Chondrocyte (in vitro differentiated cells): ENCODE data around the gene NFRKB. TPM values are rescaled to one million over a fixed set of nuclear protein-coding genes. Genes with fewer than 3 reads are reported as not detected.
A peak's percentile ranks its signal among the peaks of the same experiment; 100 is the strongest.

Source experiments
- DNase-seq: peaks from one replicate; pipeline ENCODE4 v3.0.0; 2021; ENCODE audit warnings: mixed read lengths, low spot score
- H3K27ac Mint-ChIP-seq: one replicate; pipeline ENCODE4 v1.8.0; 2021; ENCODE audit warnings: mild to moderate bottlenecking, moderate library complexity, mixed read lengths; ENCODE audit not compliant: unreplicated experiment
- H3K27me3 Mint-ChIP-seq: 2 replicates; pipeline ENCODE4 v1.8.0; 2021; ENCODE audit warnings: low read depth, mixed read lengths
- H3K36me3 Mint-ChIP-seq: 2 replicates; pipeline ENCODE4 v1.8.0; 2021; ENCODE audit warnings: low read depth, mixed read lengths
- H3K4me1 Mint-ChIP-seq: 2 replicates; pipeline ENCODE4 v1.8.0; 2021; ENCODE audit warnings: low read depth, mild to moderate bottlenecking, mixed read lengths
- H3K4me3 Mint-ChIP-seq: one replicate; pipeline ENCODE4 v1.8.0; 2021; ENCODE audit warnings: mild to moderate bottlenecking, moderate library complexity, mixed read lengths; ENCODE audit not compliant: unreplicated experiment
- H3K9me3 Mint-ChIP-seq: 2 replicates; pipeline ENCODE4 v1.8.0; 2021; ENCODE audit warnings: low read depth, mixed read lengths
- total RNA-seq: library from RNA; stranded (reverse); gene quantifications from 3 replicates; pipeline ENCODE4 v1.2.1, GENCODE V29; 2021
- TF ChIP-seq, protein P1 (sequence below): fragments of 200-600 bp; sonication (generic); IDR thresholded peaks from 2 replicates; pipeline ENCODE4 v1.5.0; 2021; ENCODE audit warnings: antibody characterized with exemption, mild to moderate bottlenecking, moderate library complexity

The NFRKB gene
- total RNA-seq, 1 donor from 2014 or later: 21.2 TPM

DNA sequence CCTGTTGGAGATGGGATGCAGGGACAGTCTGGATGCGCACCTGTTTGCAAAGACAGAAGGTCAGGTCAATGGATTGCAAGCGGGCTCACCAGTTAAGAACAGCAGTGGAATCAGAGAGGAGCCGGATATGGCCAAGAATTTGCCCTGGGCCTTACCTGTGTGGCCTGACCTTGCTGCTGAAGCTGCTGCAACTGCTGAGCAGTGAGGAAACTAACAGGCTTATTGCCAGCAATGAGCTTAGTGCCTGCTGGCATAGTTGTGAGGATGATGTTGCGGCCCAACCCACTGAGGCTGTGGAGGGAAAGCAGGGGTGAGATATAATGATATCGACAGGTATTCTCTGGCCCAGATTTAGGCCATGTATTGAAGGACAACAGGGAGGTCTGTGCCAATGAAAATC lies 30.6 kb downstream of the NFRKB start:
- Mint-ChIP-seq H3K4me1 (peaks cover 15% of the 10 kb centered on the region), H3K36me3 (peaks cover 40% of the 10 kb centered on the region)

DNA sequence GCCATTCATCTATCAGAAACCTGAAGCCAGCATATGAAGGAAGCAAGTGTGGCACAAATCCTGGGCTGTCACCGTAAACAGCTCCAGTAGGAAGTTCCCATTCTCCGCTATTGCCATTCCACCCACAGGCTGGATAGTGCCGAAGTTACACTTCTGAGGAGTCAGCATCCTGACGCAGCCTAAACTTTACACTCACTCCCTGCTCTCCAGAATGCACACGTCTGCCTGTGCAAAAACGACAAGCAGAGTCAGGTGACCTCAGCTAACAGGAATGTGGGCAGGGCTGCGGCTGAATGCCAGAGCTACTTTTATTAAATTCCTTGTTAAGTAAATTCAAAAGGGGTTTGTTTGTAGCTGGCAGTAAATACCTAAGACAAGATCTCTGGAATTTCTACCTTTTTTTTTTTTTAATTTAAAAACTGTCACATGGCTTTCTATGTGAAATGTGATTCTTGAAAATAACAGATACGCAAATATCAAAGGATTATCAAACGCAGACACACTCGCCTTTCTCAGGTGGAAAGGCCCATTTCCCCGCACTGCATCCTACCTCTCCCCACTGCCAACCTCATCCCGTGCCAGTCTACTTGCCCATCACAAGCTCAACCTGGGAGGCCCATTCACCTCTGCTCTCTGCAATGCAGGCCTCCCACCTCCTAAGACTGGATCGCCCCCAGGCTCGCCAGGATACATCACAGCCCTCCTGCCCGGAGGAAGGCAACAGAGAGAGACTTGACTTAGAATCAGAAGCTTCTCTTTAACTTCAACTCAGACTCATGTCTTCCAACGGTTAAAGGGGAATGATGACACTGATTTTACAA lies 33.5 kb downstream of the NFRKB start:
- no peaks in the 10 kb centered on the region for H3K9me3 Mint-ChIP-seq
- H3K36me3 Mint-ChIP-seq: peaks cover 31% of the 10 kb centered on the region
- no peaks in the 10 kb centered on the region for H3K27me3 Mint-ChIP-seq
- no peak overlapping the region for H3K4me3 Mint-ChIP-seq
- DNase-seq: no peak
- H3K4me1 Mint-ChIP-seq: peaks cover 15% of the 10 kb centered on the region
- peak overlapping the region; percentile 86 for H3K27ac Mint-ChIP-seq
- TF ChIP-seq, protein P1, sequence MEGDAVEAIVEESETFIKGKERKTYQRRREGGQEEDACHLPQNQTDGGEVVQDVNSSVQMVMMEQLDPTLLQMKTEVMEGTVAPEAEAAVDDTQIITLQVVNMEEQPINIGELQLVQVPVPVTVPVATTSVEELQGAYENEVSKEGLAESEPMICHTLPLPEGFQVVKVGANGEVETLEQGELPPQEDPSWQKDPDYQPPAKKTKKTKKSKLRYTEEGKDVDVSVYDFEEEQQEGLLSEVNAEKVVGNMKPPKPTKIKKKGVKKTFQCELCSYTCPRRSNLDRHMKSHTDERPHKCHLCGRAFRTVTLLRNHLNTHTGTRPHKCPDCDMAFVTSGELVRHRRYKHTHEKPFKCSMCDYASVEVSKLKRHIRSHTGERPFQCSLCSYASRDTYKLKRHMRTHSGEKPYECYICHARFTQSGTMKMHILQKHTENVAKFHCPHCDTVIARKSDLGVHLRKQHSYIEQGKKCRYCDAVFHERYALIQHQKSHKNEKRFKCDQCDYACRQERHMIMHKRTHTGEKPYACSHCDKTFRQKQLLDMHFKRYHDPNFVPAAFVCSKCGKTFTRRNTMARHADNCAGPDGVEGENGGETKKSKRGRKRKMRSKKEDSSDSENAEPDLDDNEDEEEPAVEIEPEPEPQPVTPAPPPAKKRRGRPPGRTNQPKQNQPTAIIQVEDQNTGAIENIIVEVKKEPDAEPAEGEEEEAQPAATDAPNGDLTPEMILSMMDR: no peak

More for the DNA sequence above, 30.6 kb downstream of the NFRKB start:
- DNase-seq: no peak
- Mint-ChIP-seq H3K27me3 (no peaks in the 10 kb centered on the region), H3K4me3 (no peak overlapping the region), H3K27ac (no peak overlapping the region), H3K9me3 (no peaks in the 10 kb centered on the region)
- TF ChIP-seq, protein P1: no peak

DNA sequence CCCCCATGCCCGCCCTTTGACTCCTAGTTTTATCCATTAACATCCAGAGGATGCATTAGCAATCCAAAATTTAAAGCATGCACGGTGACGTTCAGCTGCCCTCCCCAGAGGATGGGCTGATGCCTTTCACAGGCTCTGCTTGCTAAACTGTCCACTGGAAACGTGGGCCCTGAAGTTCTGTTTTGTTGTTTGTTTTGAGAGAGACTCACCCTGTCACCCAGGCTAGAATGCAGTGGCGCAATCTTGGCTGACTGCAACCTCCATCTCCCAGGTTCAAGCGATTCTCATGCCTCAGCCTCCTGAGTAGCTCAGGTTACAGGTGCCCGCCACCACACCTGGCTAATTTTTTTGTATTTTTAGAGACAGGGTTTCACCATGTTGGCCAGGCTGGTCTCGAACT lies 39.3 kb downstream of the NFRKB start:
- H3K4me3 Mint-ChIP-seq: no peak overlapping the region
- H3K27me3 Mint-ChIP-seq: no peaks in the 10 kb centered on the region
- H3K9me3 Mint-ChIP-seq: no peaks in the 10 kb centered on the region
- DNase-seq: no peak
- H3K4me1 Mint-ChIP-seq: no peaks in the 10 kb centered on the region
- no peak overlapping the region for H3K27ac Mint-ChIP-seq
- TF ChIP-seq, protein P1: no peak
- peaks cover 4% of the 10 kb centered on the region for H3K36me3 Mint-ChIP-seq

DNA sequence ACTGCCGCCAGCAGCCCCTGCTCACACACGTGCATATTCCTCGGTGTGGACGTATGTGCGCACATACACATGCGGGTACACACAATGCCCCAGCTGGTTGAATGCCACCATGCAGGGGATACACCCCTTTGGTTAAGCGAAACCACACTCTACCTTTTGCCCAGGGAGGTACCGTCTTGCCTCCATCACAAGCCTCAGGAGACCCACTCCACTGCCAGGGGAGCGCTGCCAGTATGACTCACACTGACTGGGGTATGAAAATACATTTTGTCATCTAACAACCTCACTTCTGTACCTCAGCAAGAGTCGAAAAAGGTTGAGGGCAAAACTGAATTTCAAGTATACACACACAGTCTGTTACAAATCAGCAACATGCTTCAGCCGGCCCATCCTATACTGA lies 40.3 kb downstream of the NFRKB start:
- H3K27ac Mint-ChIP-seq: no peak overlapping the region
- H3K27me3 Mint-ChIP-seq: peaks cover 3% of the 10 kb centered on the region
- TF ChIP-seq, protein P1: no peak
- no peak overlapping the region for H3K4me3 Mint-ChIP-seq
- H3K4me1 Mint-ChIP-seq: no peaks in the 10 kb centered on the region
- peaks cover 4% of the 10 kb centered on the region for H3K36me3 Mint-ChIP-seq
- DNase-seq: no peak
- no peaks in the 10 kb centered on the region for H3K9me3 Mint-ChIP-seq

DNA sequence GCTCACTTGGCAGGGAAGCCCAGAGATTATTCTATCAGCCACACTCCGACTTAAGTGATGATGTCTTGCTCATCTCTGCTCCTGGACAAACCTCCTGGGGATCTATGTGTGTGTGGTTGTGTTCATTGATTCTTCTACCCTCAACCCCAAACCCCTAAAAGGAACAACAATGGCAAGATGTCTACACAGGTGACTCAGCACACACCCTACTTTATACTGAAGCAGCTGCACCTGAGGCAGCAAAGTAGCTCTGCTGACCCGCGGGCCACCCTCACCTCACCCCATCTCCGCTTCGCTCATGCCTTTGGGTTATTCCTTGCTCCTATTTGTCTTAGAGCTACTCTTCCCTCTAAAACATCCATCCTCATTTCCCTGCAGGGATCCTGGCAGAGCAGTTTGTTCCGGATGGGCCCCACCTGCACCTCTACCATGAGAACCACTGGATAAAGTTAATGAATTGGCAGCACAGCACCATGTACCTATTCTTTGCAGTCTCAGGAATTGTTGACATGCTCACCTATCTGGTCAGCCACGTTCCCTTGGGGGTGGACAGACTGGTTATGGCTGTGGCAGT lies 41.1 kb downstream of the NFRKB start:
- no peak overlapping the region for H3K4me3 Mint-ChIP-seq
- H3K27me3 Mint-ChIP-seq: peaks cover 3% of the 10 kb centered on the region
- no peaks in the 10 kb centered on the region for H3K9me3 Mint-ChIP-seq
- no peak for DNase-seq
- no peaks in the 10 kb centered on the region for H3K4me1 Mint-ChIP-seq
- TF ChIP-seq, protein P1: no peak
- no peak overlapping the region for H3K27ac Mint-ChIP-seq
- H3K36me3 Mint-ChIP-seq: no peaks in the 10 kb centered on the region
